DMS53 (cell line): ENCODE measurements around the gene C1orf159.
A peak's percentile ranks its signal among the peaks of the same experiment; 100 is the strongest.
"Not testable (repeated sequence)": the region's sequence is repeated elsewhere in the genome, so short reads cannot be mapped to it uniquely, and the experiment has no call there.

Experiments
- DNase-seq: peaks from one replicate; lab custom pipeline; 2025; lab: John Stamatoyannopoulos, UW

The C1orf159 gene

GRCh38 chr1:1067284-1067859 lies 48.5 kb downstream of the C1orf159 start:
- peak; percentile 85 for DNase-seq

GRCh38 chr1:1066403-1067283 lies 49.2 kb downstream of the C1orf159 start:
- peak; percentile 76 for DNase-seq

GRCh38 chr1:1065940-1066304 lies 50.0 kb downstream of the C1orf159 start:
- not testable (repeated sequence) for DNase-seq

- no peak for DNase-seq
These were observed 50.5 kb downstream of the C1orf159 start for GRCh38 chr1:1065265-1065939.

- DNase-seq = peak; percentile 89
These were observed 51.7 kb downstream of the C1orf159 start for GRCh38 chr1:1063945-1064831.

GRCh38 chr1:1063261-1063944 lies 52.5 kb downstream of the C1orf159 start:
- no peak for DNase-seq

- DNase-seq = peak; percentile 37
These were observed 53.3 kb downstream of the C1orf159 start for GRCh38 chr1:1062348-1063163.

GRCh38 chr1:1061682-1062345 lies 54.1 kb downstream of the C1orf159 start:
- DNase-seq = peak; percentile 30

GRCh38 chr1:1060281-1061000 lies 55.4 kb downstream of the C1orf159 start:
- DNase-seq = no peak

GRCh38 chr1:1059494-1060280 lies 56.2 kb downstream of the C1orf159 start:
- peak; percentile 84 for DNase-seq

- peak; percentile 74 for DNase-seq
These were observed 56.9 kb downstream of the C1orf159 start for GRCh38 chr1:1058921-1059493.

GRCh38 chr1:1058088-1058905 lies 57.6 kb downstream of the C1orf159 start:
- DNase-seq = peak; percentile 74

GRCh38 chr1:1057769-1058087 lies 58.2 kb downstream of the C1orf159 start:
- DNase-seq = not testable (repeated sequence)

- DNase-seq = no peak
These were observed 59.8 kb downstream of the C1orf159 start for GRCh38 chr1:1055841-1056736.

- no peak for DNase-seq
These were observed 60.9 kb downstream of the C1orf159 start for GRCh38 chr1:1054971-1055370.

GRCh38 chr1:1054099-1054700 lies 61.7 kb downstream of the C1orf159 start:
- DNase-seq = no peak
